GM10266 (cell line): ENCODE results near the gene RNASEH2C.
A peak's percentile ranks its signal among the peaks of the same experiment; 100 is the strongest.
"Not testable (repeated sequence)": the region's sequence is repeated elsewhere in the genome, so short reads cannot be mapped to it uniquely, and the experiment has no call there.

Experiments
- DNase-seq: peaks from one replicate; pipeline ENCODE4 v3.0.0; 2012; ENCODE audit errors: extremely low spot score
- CTCF ChIP-seq: IDR thresholded peaks from 2 replicates; pipeline ENCODE4 v1.5.1; 2012; ENCODE audit warnings: mild to moderate bottlenecking, low read depth; ENCODE audit not compliant: control insufficient read depth, insufficient read depth; ENCODE audit errors: missing control alignments

Gene RNASEH2C

GRCh38 chr11:65720211-65720934, at the start of gene RNASEH2C:
Gene RNASEH2C, minus strand, starts transcription at chr11:65720798. Its CDS starts 40 bp downstream, at chr11:65720758.
- TF ChIP-seq CTCF: no peak
- peak; percentile 94 for DNase-seq

- not testable (repeated sequence) for DNase-seq
These were observed 47.2 kb upstream of the RNASEH2C start for GRCh38 chr11:65767806-65768205.

GRCh38 chr11:65767406-65767805, 46.8 kb upstream of the RNASEH2C start:
- DNase-seq: no peak
- TF ChIP-seq CTCF: no peak

- DNase-seq: no peak
- TF ChIP-seq CTCF: no peak
These were observed 45.9 kb upstream of the RNASEH2C start for GRCh38 chr11:65766535-65766934.

- TF ChIP-seq CTCF: no peak
- DNase-seq: no peak
These were observed 43.8 kb upstream of the RNASEH2C start for GRCh38 chr11:65764434-65764833.

- not testable (repeated sequence) for DNase-seq
These were observed 42.2 kb upstream of the RNASEH2C start for GRCh38 chr11:65762816-65763215.

GRCh38 chr11:65762169-65762568, 41.6 kb upstream of the RNASEH2C start:
- DNase-seq: not testable (repeated sequence)

GRCh38 chr11:65745049-65745448, 24.5 kb upstream of the RNASEH2C start:
- TF ChIP-seq CTCF: no peak
- DNase-seq: no peak

- no peak for TF ChIP-seq CTCF
- no peak for DNase-seq
These were observed 24.1 kb upstream of the RNASEH2C start for GRCh38 chr11:65744699-65745042.
